Measurements from ENCODE around the gene PAK6. TPM values are rescaled to one million over a fixed set of nuclear protein-coding genes. Genes with fewer than 3 reads are reported as not detected.

PAK6 gene
- total and polyA plus RNA-seq, 9 of the 15 experiments (the other 6 are each of a cell fraction or from before 2014, with no cell fraction given) = 0.03 to 0.74 (median 0.16) TPM; not detected in 2

GRCh38 chr15:40247406-40247971 is 8.6 kb downstream of the PAK6 start:
- Histone ChIP-seq H3K9ac (ENCODE audit: insufficient read depth in 1 of 2, low read depth in 2 of 2, low read length in 2 of 2) (no peak overlapping the region), H3K79me2 (ENCODE audit: control insufficient read depth, insufficient read depth, low read length) (no peaks in the 10 kb centered on the region), H2AFZ (ENCODE audit: low read depth, low read length) (no peak overlapping the region), H3K27me3 (ENCODE audit: control insufficient read depth in 2 of 2, insufficient read depth in 2 of 2, low read length in 2 of 2) (peaks cover 2 to 23% of the 10 kb centered on the region in 2 experiments; a peak in 3 of 5 replicates), H3K27ac (ENCODE audit: extremely low read depth, low read depth, low read length) (no peak overlapping the region), H3K9me3 (replicated peaks; ENCODE audit: control insufficient read depth, insufficient read depth, low read depth, low read length) (no peaks in the 10 kb centered on the region), H3K4me3 (no peak overlapping the region), H3K9me1 (ENCODE audit: control insufficient read depth, insufficient read depth, low read length) (no peaks in the 10 kb centered on the region), H4K20me1 (replicated peaks; ENCODE audit: control insufficient read depth, insufficient read depth, low read length) (no peaks in the 10 kb centered on the region), H3K36me3 (ENCODE audit: control insufficient read depth, insufficient read depth, low read length) (no peaks in the 10 kb centered on the region), H3K4me2 (ENCODE audit: insufficient read depth, low read length) (no peak overlapping the region), H3K4me1 (replicated peaks in 1 of 2; ENCODE audit: control insufficient read depth in 2 of 2, insufficient read depth in 2 of 2, low read length in 2 of 2) (peaks cover 14 to 17% of the 10 kb centered on the region in 2 experiments; a peak in 4 of 5 replicates)
- BruUV-seq (replicated peaks) = no TSS peak
- DNase-seq (ENCODE audit: extremely low read depth in 1 of 4, low spot score in 3 of 4) (no peak), FAIRE-seq (no peak), ATAC-seq (no peak)
- in situ Hi-C loops (cut with MboI) (no loop called here), intact Hi-C loops (cut with micrococcal nuclease) (no loop called here)
- POLR2A ChIA-PET = interaction anchor here (0.6 to 1.7 kb wide), 5 partner anchors 9 to 187 kb away, joined by 3 to 4 read pairs (median 4); partner anchors contain the start of gene PAK6
- CTCF ChIA-PET (ENCODE audit: low intra/inter-chr PET ratio) = no interaction called here
- 6% methylated on average over 12 of the region's 12 CpGs for WGBS (ENCODE audit: insufficient coverage, low coverage, missing lambda C conversion rate)
- TF ChIP-seq E2F4 (CRISPR knock-in tag; IDR thresholded peaks at IDR 0.05; ENCODE audit: low read depth) = no peak
- no peak for TF ChIP-seq CHD2 (IDR thresholded peaks at IDR 0.05; ENCODE audit: low read depth, low read length)
- no peak for TF ChIP-seq HLTF (IDR thresholded peaks at IDR 0.05)
- no peak for TF ChIP-seq RB1 (IDR thresholded peaks at IDR 0.05; ENCODE audit: low read depth)
- no peak for TF ChIP-seq SNIP1 (IDR thresholded peaks at IDR 0.05; ENCODE audit: low read depth)
- TF ChIP-seq RREB1 (CRISPR knock-in tag; IDR thresholded peaks at IDR 0.05) = no peak
- TF ChIP-seq SFPQ (IDR thresholded peaks at IDR 0.05; ENCODE audit: low read depth, low read length) = no peak
- no peak for TF ChIP-seq E4F1 (CRISPR knock-in tag; IDR thresholded peaks at IDR 0.05; ENCODE audit: borderline replicate concordance)
- no peak for TF ChIP-seq POLR2A (conservative IDR thresholded peaks at IDR 0.05)

Data from K562 (cell line).